Measurements from ENCODE around the gene OGFOD1. TPM values are rescaled to one million over a fixed set of nuclear protein-coding genes. Genes with fewer than 3 reads are reported as not detected.
A peak's percentile ranks its signal among the peaks of the same experiment; 100 is the strongest.

The OGFOD1 gene
- total RNA-seq, 1 donor from 2014 or later: 79.7 TPM

- Mint-ChIP-seq H3K27ac (peak overlapping the region; percentile 35), H3K4me3 (ENCODE audit: low read depth) (no peak overlapping the region), H3K4me1 (ENCODE audit: low read depth) (peaks cover 40% of the 10 kb centered on the region), H3K9me3 (no peaks in the 10 kb centered on the region), H3K27me3 (ENCODE audit: low read depth) (no peaks in the 10 kb centered on the region), H3K36me3 (ENCODE audit: low read depth) (no peaks in the 10 kb centered on the region)
- intact Hi-C loops (cut with micrococcal nuclease): no loop called here
- no peak for DNase-seq (ENCODE audit: low spot score)
These were observed 30.0 kb upstream of the OGFOD1 start for GRCh38 chr16:56421313-56421712.

GRCh38 chr16:56421976-56422669 lies 29.2 kb upstream of the OGFOD1 start:
- Mint-ChIP-seq H3K36me3 (ENCODE audit: low read depth) (no peaks in the 10 kb centered on the region), H3K4me1 (ENCODE audit: low read depth) (peaks cover 40% of the 10 kb centered on the region), H3K4me3 (ENCODE audit: low read depth) (no peak overlapping the region), H3K27me3 (ENCODE audit: low read depth) (no peaks in the 10 kb centered on the region), H3K27ac (no peak overlapping the region), H3K9me3 (no peaks in the 10 kb centered on the region)
- intact Hi-C loops (cut with micrococcal nuclease): no loop called here
- no peak for DNase-seq (ENCODE audit: low spot score)

DNA sequence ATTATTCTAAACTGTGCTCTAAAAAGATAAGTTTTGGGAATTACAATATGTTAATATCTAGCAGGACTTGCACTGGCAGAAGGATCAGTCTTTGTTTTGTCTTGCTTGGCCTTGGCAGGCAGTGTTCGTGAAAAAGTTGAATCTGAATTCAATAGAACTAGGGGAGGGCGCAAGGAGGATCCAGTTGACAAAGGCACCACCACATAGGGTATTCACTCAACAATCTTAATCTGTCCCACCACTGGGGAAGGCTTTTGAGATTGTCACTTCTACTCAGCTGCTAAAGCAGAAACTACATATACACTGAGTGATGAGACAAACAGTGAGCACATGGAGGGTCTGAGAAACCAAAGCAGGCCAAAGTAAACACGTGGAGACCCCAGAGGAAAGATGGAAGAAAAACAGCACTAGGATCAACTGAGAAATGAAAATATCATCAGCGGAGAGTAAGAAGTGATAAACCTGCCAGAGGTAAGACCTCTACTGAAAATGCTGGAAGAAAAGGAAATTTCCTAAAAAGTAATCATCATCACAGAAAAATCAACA lies 28.4 kb upstream of the OGFOD1 start:
- intact Hi-C loops (cut with micrococcal nuclease): no loop called here
- Mint-ChIP-seq H3K27me3 (ENCODE audit: low read depth) (no peaks in the 10 kb centered on the region), H3K4me1 (ENCODE audit: low read depth) (peaks cover 40% of the 10 kb centered on the region), H3K36me3 (ENCODE audit: low read depth) (no peaks in the 10 kb centered on the region), H3K27ac (no peak overlapping the region), H3K4me3 (ENCODE audit: low read depth) (peak overlapping the region; percentile 54), H3K9me3 (no peaks in the 10 kb centered on the region)
- no peak for DNase-seq (ENCODE audit: low spot score)

DNA sequence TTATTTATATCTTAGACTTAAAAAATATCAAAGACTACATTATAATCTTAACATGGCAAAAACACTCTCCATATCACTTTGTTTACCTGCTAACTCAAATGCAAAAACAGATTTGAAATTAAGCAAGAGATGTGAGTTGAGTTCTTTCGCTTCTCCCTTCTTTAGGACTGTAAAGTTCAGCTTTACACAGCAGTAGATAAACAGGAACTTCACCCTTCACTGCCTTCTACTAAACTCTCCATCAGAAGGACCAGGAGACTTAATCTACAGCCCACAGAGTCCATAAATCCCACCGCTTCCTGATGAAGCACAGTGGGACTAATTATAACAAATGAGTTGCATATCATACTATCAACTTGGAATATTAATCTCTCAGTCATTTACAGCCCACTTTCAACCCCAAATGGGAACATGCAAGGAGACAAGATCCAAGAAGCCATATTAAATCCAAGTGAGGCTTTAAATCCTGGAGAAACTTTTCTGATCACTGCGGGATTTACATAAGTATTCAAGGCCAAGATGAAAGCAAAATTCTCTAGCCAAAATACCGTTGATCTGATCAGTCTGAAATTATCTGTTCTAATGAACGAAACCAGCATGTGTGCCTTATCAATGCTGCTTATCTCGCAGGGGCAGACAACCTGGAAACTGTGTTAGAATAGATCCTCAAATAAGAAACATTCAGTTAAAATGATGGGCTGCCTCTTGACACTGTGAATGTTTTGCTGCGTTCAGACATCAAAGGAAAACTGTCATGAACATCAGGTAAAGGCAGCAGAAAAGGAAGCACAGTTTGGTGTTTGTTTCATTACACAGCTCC lies 27.6 kb upstream of the OGFOD1 start:
- Mint-ChIP-seq H3K27me3 (ENCODE audit: low read depth) (no peaks in the 10 kb centered on the region), H3K9me3 (no peaks in the 10 kb centered on the region), H3K4me1 (ENCODE audit: low read depth) (peaks cover 44% of the 10 kb centered on the region), H3K36me3 (ENCODE audit: low read depth) (no peaks in the 10 kb centered on the region), H3K27ac (peak overlapping the region; percentile 88), H3K4me3 (ENCODE audit: low read depth) (peak overlapping the region; percentile 98)
- intact Hi-C loops (cut with micrococcal nuclease): loop anchor here (2.0 kb wide), 1 partner anchor 67 kb away; no protein-coding TSS in a partner anchor
- DNase-seq (ENCODE audit: low spot score): no peak

- H3K9me3 Mint-ChIP-seq: no peaks in the 10 kb centered on the region
- peaks cover 44% of the 10 kb centered on the region for H3K4me1 Mint-ChIP-seq (ENCODE audit: low read depth)
- intact Hi-C loops (cut with micrococcal nuclease): loop anchor here (2.0 kb wide), 1 partner anchor 68 kb away; no protein-coding TSS in a partner anchor
- peak overlapping the region; percentile 88 for H3K27ac Mint-ChIP-seq
- no peak for DNase-seq (ENCODE audit: low spot score)
- H3K4me3 Mint-ChIP-seq (ENCODE audit: low read depth): peak overlapping the region; percentile 98
- H3K27me3 Mint-ChIP-seq (ENCODE audit: low read depth): no peaks in the 10 kb centered on the region
- peaks cover 3% of the 10 kb centered on the region for H3K36me3 Mint-ChIP-seq (ENCODE audit: low read depth)
These were observed 27.0 kb upstream of the OGFOD1 start for GRCh38 chr16:56424404-56424764.

- no peaks in the 10 kb centered on the region for H3K9me3 Mint-ChIP-seq
- peaks cover 7% of the 10 kb centered on the region for H3K36me3 Mint-ChIP-seq (ENCODE audit: low read depth)
- intact Hi-C loops (cut with micrococcal nuclease): loop anchor here (1.0 to 2.0 kb wide), 2 partner anchors 26 to 68 kb away; partner anchors contain the start of genes NUDT21 and OGFOD1
- no peaks in the 10 kb centered on the region for H3K27me3 Mint-ChIP-seq (ENCODE audit: low read depth)
- peaks cover 44% of the 10 kb centered on the region for H3K4me1 Mint-ChIP-seq (ENCODE audit: low read depth)
- peak overlapping the region; percentile 98 for H3K4me3 Mint-ChIP-seq (ENCODE audit: low read depth)
- peak overlapping the region; percentile 88 for H3K27ac Mint-ChIP-seq
- DNase-seq (ENCODE audit: low spot score): peak; percentile 23
These were observed 26.4 kb upstream of the OGFOD1 start for GRCh38 chr16:56424791-56425438.

DNA sequence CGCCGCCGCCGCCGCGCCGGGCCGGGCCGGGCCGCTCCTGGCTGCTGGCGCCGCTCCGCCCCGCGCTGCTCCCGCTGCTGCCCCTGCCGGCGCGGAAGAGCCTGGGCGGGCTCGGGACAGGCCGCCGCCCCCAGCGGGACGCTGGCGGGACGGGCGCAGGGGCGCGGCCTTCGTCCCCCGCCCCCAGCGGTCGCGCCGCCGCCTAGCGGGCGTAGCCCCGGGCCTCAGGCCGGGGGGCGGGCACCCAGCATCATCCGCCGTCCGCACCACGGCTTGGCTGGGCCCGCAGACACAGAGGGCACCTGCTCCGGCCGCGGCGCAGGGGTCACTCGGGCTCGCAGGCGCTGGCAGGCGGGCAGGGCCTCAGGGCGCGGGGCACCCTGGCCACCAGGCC lies 25.9 kb upstream of the OGFOD1 start, which contains the start of gene AMFR:
Gene AMFR, minus strand, starts transcription at position 107 of the 394 bp plus-strand sequence. CDS start 218 bp downstream, outside the sequence.
- H3K9me3 Mint-ChIP-seq: no peaks in the 10 kb centered on the region
- peaks cover 41% of the 10 kb centered on the region for H3K4me1 Mint-ChIP-seq (ENCODE audit: low read depth)
- H3K4me3 Mint-ChIP-seq (ENCODE audit: low read depth): peak within 1 kb of the TSS; percentile 98
- intact Hi-C loops (cut with micrococcal nuclease): loop anchor here (1.0 to 2.0 kb wide), 2 partner anchors 26 to 69 kb away; partner anchors contain the start of genes NUDT21 and OGFOD1
- peaks cover 12% of the 10 kb centered on the region for H3K36me3 Mint-ChIP-seq (ENCODE audit: low read depth)
- peak within 1 kb of the TSS; percentile 88 for H3K27ac Mint-ChIP-seq
- no peaks in the 10 kb centered on the region for H3K27me3 Mint-ChIP-seq (ENCODE audit: low read depth)
- DNase-seq (ENCODE audit: low spot score): peak; percentile 71

DNA sequence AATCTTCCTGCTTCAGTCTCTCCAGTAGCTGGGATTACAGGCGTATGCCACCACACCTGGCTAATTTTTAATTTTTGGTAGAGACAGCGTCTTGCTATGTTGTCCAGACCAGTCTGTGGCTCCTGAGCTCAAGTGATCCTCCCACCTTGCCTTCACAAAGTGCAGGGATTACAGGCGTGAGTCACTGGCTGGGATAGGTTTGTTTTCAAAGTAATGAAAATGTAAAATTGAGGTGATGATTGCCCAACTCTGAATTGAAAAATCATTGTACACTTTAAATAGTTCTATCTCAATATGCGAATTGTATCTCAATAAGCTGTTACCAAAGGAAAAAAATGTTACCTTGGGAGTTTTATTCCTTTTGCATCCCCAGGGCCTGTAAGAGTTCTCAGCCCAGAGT lies 24.8 kb upstream of the OGFOD1 start:
- H3K36me3 Mint-ChIP-seq (ENCODE audit: low read depth): peaks cover 23% of the 10 kb centered on the region
- no peak for DNase-seq (ENCODE audit: low spot score)
- H3K4me3 Mint-ChIP-seq (ENCODE audit: low read depth): peak overlapping the region; percentile 73
- H3K27ac Mint-ChIP-seq: peak overlapping the region; percentile 40
- no peaks in the 10 kb centered on the region for H3K9me3 Mint-ChIP-seq
- intact Hi-C loops (cut with micrococcal nuclease): no loop called here
- H3K4me1 Mint-ChIP-seq (ENCODE audit: low read depth): peaks cover 37% of the 10 kb centered on the region
- H3K27me3 Mint-ChIP-seq (ENCODE audit: low read depth): no peaks in the 10 kb centered on the region

DNA sequence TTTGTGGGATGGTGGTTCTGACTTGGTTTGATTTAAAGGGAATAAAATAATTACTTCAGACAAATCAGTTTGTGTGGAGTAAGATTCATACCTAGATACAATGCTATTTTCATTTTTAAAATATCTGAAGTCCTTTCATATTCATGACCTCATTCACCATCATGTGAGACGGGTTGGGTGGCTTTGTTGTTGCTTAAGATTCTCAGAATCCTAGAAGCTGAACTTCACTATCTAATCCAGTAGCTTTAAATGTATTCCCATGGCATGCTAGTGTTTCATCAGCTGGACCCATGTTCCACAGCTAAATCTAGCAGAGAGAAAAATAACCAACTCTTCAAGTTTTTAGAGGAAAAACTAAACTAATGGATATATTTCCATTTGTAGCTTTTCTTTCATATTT lies 23.3 kb upstream of the OGFOD1 start:
- no peaks in the 10 kb centered on the region for H3K27me3 Mint-ChIP-seq (ENCODE audit: low read depth)
- DNase-seq (ENCODE audit: low spot score): no peak
- intact Hi-C loops (cut with micrococcal nuclease): no loop called here
- no peak overlapping the region for H3K4me3 Mint-ChIP-seq (ENCODE audit: low read depth)
- H3K4me1 Mint-ChIP-seq (ENCODE audit: low read depth): peaks cover 24% of the 10 kb centered on the region
- peaks cover 35% of the 10 kb centered on the region for H3K36me3 Mint-ChIP-seq (ENCODE audit: low read depth)
- no peaks in the 10 kb centered on the region for H3K9me3 Mint-ChIP-seq
- no peak overlapping the region for H3K27ac Mint-ChIP-seq

DNA sequence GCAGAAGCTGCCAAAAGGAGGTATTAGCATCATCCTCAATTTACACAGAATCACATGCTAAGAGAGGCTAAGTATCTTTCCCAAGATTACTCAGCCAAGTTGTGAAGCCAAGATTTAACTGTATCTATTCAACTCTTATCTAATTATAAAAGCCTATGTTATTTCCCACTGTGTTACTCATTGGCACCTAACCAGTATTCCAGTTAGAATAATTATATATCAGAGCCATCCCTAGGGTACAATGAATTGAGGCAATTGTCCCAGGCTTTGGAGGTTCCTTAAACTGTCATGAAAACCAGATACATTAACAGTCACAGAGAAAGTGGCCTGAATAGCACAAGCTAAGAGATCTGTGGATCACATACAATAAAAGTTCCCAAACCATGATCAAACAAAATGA lies 15.1 kb upstream of the OGFOD1 start:
- peaks cover 10% of the 10 kb centered on the region for H3K4me1 Mint-ChIP-seq (ENCODE audit: low read depth)
- H3K36me3 Mint-ChIP-seq (ENCODE audit: low read depth): peaks cover 63% of the 10 kb centered on the region
- H3K27me3 Mint-ChIP-seq (ENCODE audit: low read depth): no peaks in the 10 kb centered on the region
- DNase-seq (ENCODE audit: low spot score): no peak
- H3K27ac Mint-ChIP-seq: no peak overlapping the region
- H3K9me3 Mint-ChIP-seq: no peaks in the 10 kb centered on the region
- intact Hi-C loops (cut with micrococcal nuclease): no loop called here
- no peak overlapping the region for H3K4me3 Mint-ChIP-seq (ENCODE audit: low read depth)

GRCh38 chr16:56438038-56438437 lies 13.3 kb upstream of the OGFOD1 start:
- H3K9me3 Mint-ChIP-seq: no peaks in the 10 kb centered on the region

GRCh38 chr16:56447286-56447685 lies 4.1 kb upstream of the OGFOD1 start:
- Mint-ChIP-seq H3K36me3 (ENCODE audit: low read depth) (peaks cover 70% of the 10 kb centered on the region), H3K27ac (peak overlapping the region; percentile 90), H3K4me3 (ENCODE audit: low read depth) (peak overlapping the region; percentile 51), H3K9me3 (no peaks in the 10 kb centered on the region), H3K4me1 (ENCODE audit: low read depth) (peaks cover 38% of the 10 kb centered on the region), H3K27me3 (ENCODE audit: low read depth) (no peaks in the 10 kb centered on the region)
- DNase-seq (ENCODE audit: low spot score): no peak
- intact Hi-C loops (cut with micrococcal nuclease): no loop called here

More at GRCh38 chr16:56438038-56438437, 13.3 kb upstream of the OGFOD1 start:
- H3K4me3 Mint-ChIP-seq (ENCODE audit: low read depth): no peak overlapping the region
- H3K27ac Mint-ChIP-seq: no peak overlapping the region
- intact Hi-C loops (cut with micrococcal nuclease): no loop called here
- DNase-seq (ENCODE audit: low spot score): no peak
- H3K36me3 Mint-ChIP-seq (ENCODE audit: low read depth): peaks cover 66% of the 10 kb centered on the region
- no peaks in the 10 kb centered on the region for H3K27me3 Mint-ChIP-seq (ENCODE audit: low read depth)
- peaks cover 15% of the 10 kb centered on the region for H3K4me1 Mint-ChIP-seq (ENCODE audit: low read depth)

Measured in activated T-helper 2 cell treated with anti-CD3 and anti-CD28 coated beads, Interferon-gamma antibody, Interleukin-2, Interleukin-4, amounts not matched to agents 10 μg/mL and 5 μg/mL and 100 μg/mL, durations not matched to agents 14 hours and 24 hours and 36 hours (primary cell).